Endothelial cell of umbilical vein (primary cell): ENCODE measurements around the gene SLC35A3. TPM values are rescaled to one million over a fixed set of nuclear protein-coding genes. Genes with fewer than 3 reads are reported as not detected.

Experiments used
- BruUV-seq: library from RNA; stranded (reverse); fragments of 400-500 nt; replicated peaks from 2 replicates; lab custom pipeline; 2021; lab: Mats Ljungman, UMichigan
- CTCF ChIA-PET: fragments of 300-600, 350-600 bp; sonication (Branson Sonifier 250); formaldehyde crosslinking; loops from one replicate; lab custom pipeline; 2021; ENCODE audit warnings: antibody characterized with exemption, inconsistent platforms; lab: Charles Lee
- POLR2A ChIA-PET: fragments of 300-600, 350-600 bp; sonication (Branson Sonifier 250); formaldehyde crosslinking; loops from one replicate; lab custom pipeline; 2021; ENCODE audit warnings: antibody characterized with exemption, inconsistent platforms; lab: Charles Lee
- DNase-seq: peaks from one replicate; pipeline ENCODE4 v3.0.0-alpha.2; 2011; ENCODE audit warnings: low read depth, low spot score
- FAIRE-seq: peaks from 2 replicates; lab custom pipeline; 2011; peaks lifted over from hg19 to GRCh38; lab: Jason Lieb, UNC
- H2AFZ ChIP-seq: 2 replicates; pipeline ENCODE4 v1.6.0; 2012; ENCODE audit warnings: low read depth, low read length, control low read depth, inconsistent platforms
- H3K27ac ChIP-seq: 2 replicates; pipeline ENCODE4 v1.5.1; 2011; ENCODE audit warnings: low read depth, mild to moderate bottlenecking, control low read depth, low read length, moderate library complexity; ENCODE audit not compliant: insufficient read depth
- H3K27me3 ChIP-seq, 2 experiments: 2 replicates each; pipeline versions ENCODE4 v1.6.0 to v1.6.1; 2011; ENCODE audit warnings: low read length in 2 of 2, mixed read lengths in 1 of 2; ENCODE audit not compliant: control insufficient read depth in 2 of 2, insufficient read depth in 2 of 2
- H3K36me3 ChIP-seq, 2 experiments: 2 replicates in 1 of 2; 3 replicates in 1 of 2; pipeline ENCODE4 v1.5.1; 2011; ENCODE audit warnings: low read length in 2 of 2, mild to moderate bottlenecking in 1 of 2, moderate library complexity in 1 of 2; ENCODE audit not compliant: control insufficient read depth in 2 of 2, insufficient read depth in 2 of 2; ENCODE audit errors: extremely low read depth in 1 of 2
- H3K4me1 ChIP-seq: 3 replicates; pipeline ENCODE4 v1.5.1; 2011; ENCODE audit warnings: mild to moderate bottlenecking, low read length; ENCODE audit not compliant: control insufficient read depth, insufficient read depth; ENCODE audit errors: extremely low read depth
- H3K4me2 ChIP-seq: 2 replicates; pipeline ENCODE4 v1.6.1; 2011; ENCODE audit warnings: low read length, control low read depth, mixed read lengths; ENCODE audit not compliant: insufficient read depth
- H3K4me3 ChIP-seq, 3 experiments: fragments of 200-600 bp in 1 of 3; sonication (generic), shearing (Covaris generic) in 1 of 3; replicated peaks in 1 of 3; 2 replicates each; pipeline ENCODE4 v1.5.1; 2011 to 2016; ENCODE audit warnings: control low read depth in 3 of 3, low read length in 3 of 3, mild to moderate bottlenecking in 2 of 3, inconsistent platforms in 1 of 3, low read depth in 1 of 3, moderate library complexity in 1 of 3; ENCODE audit not compliant: insufficient read depth in 1 of 3
- H3K79me2 ChIP-seq: 2 replicates; pipeline ENCODE4 v1.6.0; 2012; ENCODE audit warnings: low read length, inconsistent platforms; ENCODE audit not compliant: control insufficient read depth, insufficient read depth
- H3K9ac ChIP-seq: replicated peaks from 2 replicates; pipeline ENCODE3; 2011; ENCODE audit warnings: low read length, control low read depth; ENCODE audit not compliant: insufficient read depth; ENCODE audit errors: extremely low read depth
- H3K9me1 ChIP-seq: replicated peaks from 3 replicates; pipeline ENCODE4 v1.6.0; 2011; ENCODE audit warnings: mild to moderate bottlenecking, low read length; ENCODE audit not compliant: control insufficient read depth, insufficient read depth; ENCODE audit errors: extremely low read depth
- H3K9me3 ChIP-seq: replicated peaks from 2 replicates; pipeline ENCODE4 v1.5.1; 2012; ENCODE audit warnings: low read length, inconsistent platforms; ENCODE audit not compliant: control insufficient read depth, insufficient read depth
- H4K20me1 ChIP-seq: replicated peaks from 2 replicates; pipeline ENCODE3; 2011; ENCODE audit warnings: mild to moderate bottlenecking, low read length; ENCODE audit not compliant: control insufficient read depth, insufficient read depth; ENCODE audit errors: extremely low read depth
- EZH2 ChIP-seq: IDR thresholded peaks from 2 replicates; pipeline ENCODE4 v1.6.1; 2012; ENCODE audit warnings: borderline replicate concordance, low read depth, mild to moderate bottlenecking, moderate library complexity, low read length, inconsistent platforms; ENCODE audit not compliant: severe bottlenecking
- FOS ChIP-seq: IDR thresholded peaks from 2 replicates; pipeline ENCODE4 v1.6.1; 2011; ENCODE audit warnings: mild to moderate bottlenecking, low read length, moderate library complexity, borderline replicate concordance; ENCODE audit not compliant: insufficient read depth
- GATA2 ChIP-seq: IDR thresholded peaks from 2 replicates; pipeline ENCODE4 v1.7.0; 2011; ENCODE audit warnings: low read depth, mild to moderate bottlenecking, moderate library complexity, mixed read lengths, low read length; ENCODE audit not compliant: insufficient read length, insufficient read depth
- JUN ChIP-seq: IDR thresholded peaks from 2 replicates; pipeline ENCODE4 v1.6.1; 2011; ENCODE audit warnings: borderline replicate concordance, low read depth; ENCODE audit not compliant: insufficient read length, insufficient read depth
- MYC ChIP-seq: IDR thresholded peaks from one replicate; pipeline ENCODE4 v1.6.1; 2011; ENCODE audit warnings: mild to moderate bottlenecking, low read depth, low read length
- POLR2A ChIP-seq: IDR thresholded peaks from 2 replicates; pipeline ENCODE4 v1.6.1; 2012; ENCODE audit warnings: low read depth, mild to moderate bottlenecking, control low read depth, low read length
- POLR2AphosphoS5 ChIP-seq: IDR thresholded peaks from 2 replicates; pipeline ENCODE4 v1.6.1; 2012; ENCODE audit warnings: low read depth, mild to moderate bottlenecking, control low read depth, low read length, moderate library complexity; ENCODE audit not compliant: insufficient read depth
- dilution Hi-C: fragments of 300-500 bp; cut with MboI; formaldehyde crosslinking; loops from one replicate; pipeline ENCODE4 v1.15.0; 2019; ENCODE audit warnings: low sequenced_read_pairs; ENCODE audit not compliant: extremely low pct_ligation_motif_present
- intact Hi-C: fragments of 100-400 bp; cut with micrococcal nuclease; formaldehyde crosslinking; loops from one replicate; pipeline ENCODE4 v1.10.0; 2022
- polyA plus RNA-seq, 4 experiments: library from polyadenylated mRNA; depleted of rRNA in 3 of 4; stranded (reverse) in 3 of 4; unstranded in 1 of 4; fragments of >200 nt; gene quantifications; 2 replicates each; pipeline versions ENCODE4 v1.2.1 to v1.2.3, GENCODE V29; 2011 to 2012; ENCODE audit warnings: missing spikeins in 1 of 4
- total RNA-seq: library from RNA; stranded (reverse); gene quantifications from 2 replicates; pipeline ENCODE4 v1.2.3, GENCODE V29; 2021
- TF ChIP-seq, protein P1 (sequence below): IDR thresholded peaks from 2 replicates; pipeline ENCODE4 v1.6.1; 2011; ENCODE audit not compliant: insufficient read depth, insufficient read length
- TF ChIP-seq, protein P2 (sequence below), 2 donors: IDR thresholded peaks; 1 replicate in 1 of 2; 2 replicates in 1 of 2; pipeline ENCODE4 v1.5.1; 2011; ENCODE audit warnings: low read length in 2 of 2, mild to moderate bottlenecking in 2 of 2, moderate library complexity in 2 of 2, control low read depth in 1 of 2, inconsistent platforms in 1 of 2, low read depth in 1 of 2; ENCODE audit not compliant: insufficient read depth in 1 of 2; ENCODE audit errors: extremely low read depth in 1 of 2

Gene SLC35A3
- total and polyA plus RNA-seq, 2 donors (not counting 3 experiments of a cell fraction or from before 2014, with no cell fraction given) = 3.6 to 19.0 TPM

DNA sequence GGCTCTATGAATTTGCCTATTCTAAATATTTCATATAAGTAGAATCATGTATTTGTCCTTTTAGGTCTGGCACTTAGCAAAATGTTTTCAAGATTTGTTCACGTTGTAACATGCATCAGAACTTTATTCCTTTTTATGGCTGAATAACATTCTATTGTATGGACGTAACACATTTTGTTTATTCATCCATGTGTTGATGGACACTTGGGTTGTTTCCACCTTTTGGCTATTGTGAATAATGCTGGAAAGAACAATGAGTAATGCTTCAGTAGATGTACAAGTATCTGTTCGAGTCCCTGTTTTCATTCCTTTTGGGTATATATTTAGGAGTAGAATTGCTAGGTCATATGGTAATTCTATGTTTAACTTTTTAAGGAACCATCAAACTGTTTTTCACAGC is 24.7 kb downstream of the SLC35A3 start:
- H3K9me3 ChIP-seq = no peaks in the 10 kb centered on the region
- dilution Hi-C loops = no loop called here
- no peaks in the 10 kb centered on the region for H3K36me3 ChIP-seq
- DNase-seq = no peak
- intact Hi-C loops = loop anchor here (10.0 kb wide), 1 partner anchor 60 kb away; no protein-coding TSS in a partner anchor
- no peaks in the 10 kb centered on the region for H3K4me1 ChIP-seq
- no peaks in the 10 kb centered on the region for H3K27me3 ChIP-seq
- no peak overlapping the region for H2AFZ ChIP-seq
- no peak for TF ChIP-seq MYC
- TF ChIP-seq, protein P1, sequence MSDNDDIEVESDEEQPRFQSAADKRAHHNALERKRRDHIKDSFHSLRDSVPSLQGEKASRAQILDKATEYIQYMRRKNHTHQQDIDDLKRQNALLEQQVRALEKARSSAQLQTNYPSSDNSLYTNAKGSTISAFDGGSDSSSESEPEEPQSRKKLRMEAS = no peak
- TF ChIP-seq FOS = no peak
- no peak for TF ChIP-seq JUN
- TF ChIP-seq GATA2 = no peak
- no peak for TF ChIP-seq POLR2AphosphoS5
- no peak for TF ChIP-seq POLR2A
- TF ChIP-seq EZH2 = no peak
- TF ChIP-seq, protein P2, sequence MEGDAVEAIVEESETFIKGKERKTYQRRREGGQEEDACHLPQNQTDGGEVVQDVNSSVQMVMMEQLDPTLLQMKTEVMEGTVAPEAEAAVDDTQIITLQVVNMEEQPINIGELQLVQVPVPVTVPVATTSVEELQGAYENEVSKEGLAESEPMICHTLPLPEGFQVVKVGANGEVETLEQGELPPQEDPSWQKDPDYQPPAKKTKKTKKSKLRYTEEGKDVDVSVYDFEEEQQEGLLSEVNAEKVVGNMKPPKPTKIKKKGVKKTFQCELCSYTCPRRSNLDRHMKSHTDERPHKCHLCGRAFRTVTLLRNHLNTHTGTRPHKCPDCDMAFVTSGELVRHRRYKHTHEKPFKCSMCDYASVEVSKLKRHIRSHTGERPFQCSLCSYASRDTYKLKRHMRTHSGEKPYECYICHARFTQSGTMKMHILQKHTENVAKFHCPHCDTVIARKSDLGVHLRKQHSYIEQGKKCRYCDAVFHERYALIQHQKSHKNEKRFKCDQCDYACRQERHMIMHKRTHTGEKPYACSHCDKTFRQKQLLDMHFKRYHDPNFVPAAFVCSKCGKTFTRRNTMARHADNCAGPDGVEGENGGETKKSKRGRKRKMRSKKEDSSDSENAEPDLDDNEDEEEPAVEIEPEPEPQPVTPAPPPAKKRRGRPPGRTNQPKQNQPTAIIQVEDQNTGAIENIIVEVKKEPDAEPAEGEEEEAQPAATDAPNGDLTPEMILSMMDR (IDR thresholded peaks at IDR 0.05; ENCODE audit: extremely low read depth in 1 of 2, insufficient read depth in 1 of 2, low read depth in 1 of 2, low read length in 2 of 2) = no peak
- no peak overlapping the region for H3K27ac ChIP-seq
- H4K20me1 ChIP-seq = no peaks in the 10 kb centered on the region
- no peak overlapping the region for H3K9ac ChIP-seq
- POLR2A ChIA-PET = no interaction called here
- peaks cover 5% of the 10 kb centered on the region for H3K79me2 ChIP-seq
- no TSS peak for BruUV-seq
- no peak overlapping the region for H3K4me2 ChIP-seq
- no peak overlapping the region for H3K4me3 ChIP-seq
- H3K9me1 ChIP-seq = no peaks in the 10 kb centered on the region
- no peak for FAIRE-seq
- CTCF ChIA-PET = no interaction called here
